NK-92 (cell line): Measurements from ENCODE around the gene HIPK2.

Experiments
- DNase-seq: peaks from one replicate; lab custom pipeline; 2025; ENCODE audit not compliant: unreplicated experiment; lab: John Stamatoyannopoulos, UW

HIPK2 gene

DNA sequence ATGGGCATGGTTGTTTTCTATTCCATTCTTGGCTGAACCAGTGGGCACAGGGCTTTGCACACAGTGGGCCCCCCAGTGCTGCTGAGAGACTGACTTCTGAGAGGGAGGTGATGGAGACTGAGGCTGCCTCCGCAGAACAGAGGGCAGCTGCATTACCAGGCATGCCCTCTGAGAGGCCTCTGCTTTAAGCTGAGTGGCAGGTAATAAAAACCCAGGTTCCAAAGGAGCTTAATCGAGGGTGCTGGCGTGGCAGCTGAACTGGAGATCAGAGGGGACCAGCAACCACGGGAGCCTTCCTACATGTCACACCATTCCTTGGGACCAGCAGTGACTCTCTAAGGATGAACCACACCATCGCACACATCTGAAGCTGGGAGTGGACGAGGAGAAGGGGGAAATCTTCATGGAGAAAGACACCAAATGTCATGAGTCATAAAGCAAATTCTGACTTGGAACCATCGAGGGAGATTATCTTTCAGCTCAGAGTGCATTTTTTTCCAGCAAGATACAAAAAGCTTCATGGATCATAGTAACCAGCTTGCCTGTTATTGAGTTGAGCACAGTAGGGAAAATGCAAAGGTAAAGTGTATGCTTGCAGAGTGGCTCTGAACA is 24.6 kb downstream of the HIPK2 start:
- no peak for DNase-seq

- DNase-seq = no peak
These were observed 25.2 kb downstream of the HIPK2 start for GRCh38 chr7:139752604-139753003.

DNA sequence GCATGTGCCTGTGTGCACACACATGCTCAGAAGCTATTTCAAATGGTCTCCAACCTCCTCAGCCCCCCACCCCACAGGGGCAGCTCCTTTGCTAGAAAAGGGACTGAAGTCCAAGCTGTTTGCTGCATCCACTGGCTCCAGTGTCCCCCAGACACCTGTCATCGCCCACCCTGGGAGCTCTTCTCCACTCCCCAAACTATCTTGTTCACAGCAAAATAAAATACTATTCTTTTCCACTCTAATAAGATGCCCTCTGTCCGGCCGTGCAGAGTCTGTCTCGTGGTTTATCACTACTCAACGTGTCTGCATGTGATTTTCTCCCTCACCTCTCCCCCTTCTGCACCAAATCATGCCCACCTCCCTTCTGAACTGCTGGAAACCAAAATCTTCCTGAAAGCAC is 25.6 kb downstream of the HIPK2 start:
- no peak for DNase-seq

- DNase-seq = no peak
These were observed 27.2 kb downstream of the HIPK2 start for GRCh38 chr7:139750459-139751095.

- DNase-seq = no peak
These were observed 28.3 kb downstream of the HIPK2 start for GRCh38 chr7:139749545-139749944.

DNA sequence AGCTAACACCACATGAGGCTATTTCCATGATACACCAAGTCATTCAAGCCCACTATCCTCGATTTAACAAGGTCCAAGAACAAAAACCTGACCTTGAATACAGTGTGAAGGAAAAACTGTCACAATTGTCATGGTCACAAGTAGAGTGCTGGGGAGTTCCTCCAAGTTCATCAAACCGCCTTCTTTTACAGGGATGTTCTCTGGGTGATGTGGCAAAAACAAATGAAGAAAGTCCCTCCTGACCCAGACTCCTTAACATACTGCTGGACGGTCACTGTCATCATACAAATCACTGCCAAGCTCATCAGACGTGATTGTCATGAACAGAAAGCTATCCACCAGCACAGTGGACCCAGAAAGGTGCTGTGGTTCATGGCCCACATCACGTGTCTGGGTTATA is 28.9 kb downstream of the HIPK2 start:
- DNase-seq = no peak

DNA sequence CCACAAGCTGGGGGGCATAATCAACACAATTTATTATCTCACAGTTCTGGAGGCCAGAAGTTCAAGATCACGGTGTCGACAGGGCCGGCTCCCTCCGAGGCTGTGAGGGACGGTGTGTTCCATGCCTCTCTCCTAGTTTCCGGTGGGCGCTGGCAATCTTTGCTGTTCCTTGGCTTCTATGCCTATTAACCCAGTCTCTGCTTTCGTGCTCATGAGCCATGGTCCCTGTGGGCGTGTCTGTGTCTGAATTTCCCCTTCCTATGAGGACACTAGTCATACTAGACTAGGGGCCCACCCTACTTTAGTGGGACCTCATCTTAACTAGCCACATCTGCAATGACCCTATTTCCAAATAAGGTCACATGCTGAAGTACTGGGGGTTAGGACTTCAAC is 29.4 kb downstream of the HIPK2 start:
- no peak for DNase-seq

GRCh38 chr7:139747662-139748372 is 30.0 kb downstream of the HIPK2 start:
- DNase-seq = no peak

- no peak for DNase-seq
These were observed 31.1 kb downstream of the HIPK2 start for GRCh38 chr7:139746652-139747051.

- no peak for DNase-seq
These were observed 32.1 kb downstream of the HIPK2 start for GRCh38 chr7:139745678-139746143.

GRCh38 chr7:139744768-139745677 is 32.8 kb downstream of the HIPK2 start:
- DNase-seq = no peak

- DNase-seq = no peak
These were observed 33.6 kb downstream of the HIPK2 start for GRCh38 chr7:139743967-139744767.

GRCh38 chr7:139743267-139743966 is 34.4 kb downstream of the HIPK2 start:
- DNase-seq = no peak

DNA sequence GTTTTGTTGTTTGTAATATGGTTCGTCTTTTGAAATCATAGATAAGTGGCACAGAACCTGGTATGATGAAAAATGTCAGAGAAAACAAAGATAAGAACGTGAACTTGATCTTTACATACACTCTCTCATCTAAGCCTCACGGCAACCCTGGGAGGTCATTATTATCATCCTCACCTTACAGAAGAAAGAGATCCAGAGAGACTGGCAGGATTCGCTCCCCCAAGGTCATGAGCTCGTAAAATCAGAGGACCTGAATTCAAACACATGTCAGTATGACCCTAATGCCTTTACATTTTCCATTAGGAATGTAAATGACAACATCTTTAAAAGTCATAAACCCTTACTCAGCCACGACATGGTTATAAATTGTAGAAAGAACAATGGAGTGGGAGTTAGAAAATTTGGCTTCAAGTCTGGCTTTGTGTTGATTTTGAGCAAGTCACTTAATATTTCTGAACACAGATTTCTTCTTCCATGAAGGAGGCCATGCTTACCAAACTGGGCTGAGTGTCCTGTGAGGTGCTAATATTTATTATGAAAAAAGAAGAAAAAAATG is 35.9 kb downstream of the HIPK2 start:
- no peak for DNase-seq

DNA sequence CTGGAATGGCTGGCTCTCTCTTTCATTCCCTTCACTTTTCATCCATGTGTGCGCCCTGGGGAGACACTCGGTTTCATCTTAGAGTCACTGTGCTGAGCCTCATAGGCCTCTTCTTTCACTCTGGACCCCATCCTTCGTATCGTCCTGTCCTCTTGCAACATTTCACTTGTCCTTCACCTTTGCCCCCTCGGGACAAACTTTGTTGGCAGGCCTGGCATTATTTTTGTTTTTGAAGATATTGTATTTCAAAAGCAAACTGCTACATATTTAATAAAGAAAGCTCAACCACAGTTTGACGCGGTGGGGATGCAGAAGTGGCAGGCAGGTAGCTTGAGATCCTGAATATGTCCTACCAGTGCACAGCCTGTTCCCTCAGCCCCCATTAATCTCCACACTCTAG is 36.6 kb downstream of the HIPK2 start:
- DNase-seq = no peak

- DNase-seq = no peak
These were observed 37.8 kb downstream of the HIPK2 start for GRCh38 chr7:139739863-139740597.

- no peak for DNase-seq
These were observed 39.0 kb downstream of the HIPK2 start for GRCh38 chr7:139738772-139739171.

GRCh38 chr7:139738101-139738489 is 39.7 kb downstream of the HIPK2 start:
- DNase-seq = no peak
